ENCODE data around the gene BDKRB1. TPM values are rescaled to one million over a fixed set of nuclear protein-coding genes. Genes with fewer than 3 reads are reported as not detected.
A peak's percentile ranks its signal among the peaks of the same experiment; 100 is the strongest.

The BDKRB1 gene
- total RNA-seq, 1 donor from 2014 or later, result 1.1 TPM

GRCh38 chr14:96261053-96261452 lies 5.0 kb downstream of the BDKRB1 start:
- DNase-seq (ENCODE audit: low read depth), result no peak
- H3K27me3 ChIP-seq (ENCODE audit: control insufficient read depth, insufficient read depth, low read length), result no peaks in the 10 kb centered on the region
- TF ChIP-seq CTCF (IDR thresholded peaks at IDR 0.05; ENCODE audit: insufficient read depth, low read length, severe bottlenecking), result no peak
- FAIRE-seq, result no peak
- H3K36me3 ChIP-seq (ENCODE audit: control insufficient read depth, insufficient read depth, low read length), result no peaks in the 10 kb centered on the region
- no peak overlapping the region for H3K4me3 ChIP-seq (ENCODE audit: low read depth, low read length)

- no peak for TF ChIP-seq CTCF (IDR thresholded peaks at IDR 0.05; ENCODE audit: insufficient read depth, low read length, severe bottlenecking)
- no peaks in the 10 kb centered on the region for H3K36me3 ChIP-seq (ENCODE audit: control insufficient read depth, insufficient read depth, low read length)
- H3K4me3 ChIP-seq (ENCODE audit: low read depth, low read length), result no peak overlapping the region
Measured at GRCh38 chr14:96261772-96262655, 6.0 kb downstream of the BDKRB1 start.

GRCh38 chr14:96263347-96264199 lies 7.6 kb downstream of the BDKRB1 start:
- Histone ChIP-seq H3K4me3 (ENCODE audit: low read depth, low read length) (no peak overlapping the region), H3K36me3 (ENCODE audit: control insufficient read depth, insufficient read depth, low read length) (no peaks in the 10 kb centered on the region), H3K27me3 (ENCODE audit: control insufficient read depth, insufficient read depth, low read length) (no peaks in the 10 kb centered on the region)
- FAIRE-seq, result no peak
- no peak for TF ChIP-seq CTCF (IDR thresholded peaks at IDR 0.05; ENCODE audit: insufficient read depth, low read length, severe bottlenecking)
- DNase-seq (ENCODE audit: low read depth), result no peak

More at GRCh38 chr14:96261772-96262655, 6.0 kb downstream of the BDKRB1 start:
- H3K27me3 ChIP-seq (ENCODE audit: control insufficient read depth, insufficient read depth, low read length), result no peaks in the 10 kb centered on the region
- no peak for DNase-seq (ENCODE audit: low read depth)
- FAIRE-seq, result peak; percentile 86

GRCh38 chr14:96264200-96264553 lies 8.2 kb downstream of the BDKRB1 start:
- no peak for TF ChIP-seq CTCF (IDR thresholded peaks at IDR 0.05; ENCODE audit: insufficient read depth, low read length, severe bottlenecking)
- FAIRE-seq, result no peak
- Histone ChIP-seq H3K27me3 (ENCODE audit: control insufficient read depth, insufficient read depth, low read length) (no peaks in the 10 kb centered on the region), H3K36me3 (ENCODE audit: control insufficient read depth, insufficient read depth, low read length) (no peaks in the 10 kb centered on the region), H3K4me3 (ENCODE audit: low read depth, low read length) (no peak overlapping the region)
- no peak for DNase-seq (ENCODE audit: low read depth)

- Histone ChIP-seq H3K36me3 (ENCODE audit: control insufficient read depth, insufficient read depth, low read length) (no peaks in the 10 kb centered on the region), H3K27me3 (ENCODE audit: control insufficient read depth, insufficient read depth, low read length) (no peaks in the 10 kb centered on the region), H3K4me3 (ENCODE audit: low read depth, low read length) (no peak overlapping the region)
- peak; percentile 33 for TF ChIP-seq CTCF (IDR thresholded peaks at IDR 0.05; ENCODE audit: insufficient read depth, low read length, severe bottlenecking)
- DNase-seq (ENCODE audit: low read depth) (no peak), FAIRE-seq (no peak)
Measured at GRCh38 chr14:96264853-96265252, 8.8 kb downstream of the BDKRB1 start.
